Measurements from ENCODE around the gene SLC8A2.

DNA sequence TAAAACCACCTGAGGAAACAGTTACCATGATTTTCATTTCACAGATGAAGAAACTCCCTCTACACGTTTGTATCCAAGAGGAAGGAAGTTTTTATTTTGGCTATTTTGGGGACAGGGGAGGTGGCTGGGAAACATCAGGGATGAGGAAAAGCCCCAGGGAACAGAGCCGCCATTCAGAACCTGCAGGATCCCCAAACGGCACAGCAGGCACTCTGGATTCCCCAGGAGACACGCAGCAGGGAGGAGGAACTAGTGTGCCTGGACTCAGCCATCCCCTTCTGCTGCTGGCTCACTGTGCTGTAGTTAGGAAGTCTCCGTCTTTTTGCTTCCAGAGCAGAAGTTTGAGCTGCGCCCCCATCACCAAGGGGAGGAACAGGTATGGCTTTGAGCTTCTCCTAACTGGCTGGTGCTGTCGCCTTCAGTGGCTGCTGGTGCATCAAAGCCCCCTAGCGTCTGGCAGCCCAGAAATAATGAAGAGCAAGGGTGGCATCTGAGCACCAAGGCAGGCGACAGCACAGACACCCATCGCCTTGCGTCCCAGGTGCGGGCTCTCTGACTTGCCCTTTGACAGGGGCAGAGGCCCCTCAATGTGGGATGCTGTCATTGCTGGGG lies 38.9 kb upstream of the SLC8A2 start:
- TF ChIP-seq, protein P1, sequence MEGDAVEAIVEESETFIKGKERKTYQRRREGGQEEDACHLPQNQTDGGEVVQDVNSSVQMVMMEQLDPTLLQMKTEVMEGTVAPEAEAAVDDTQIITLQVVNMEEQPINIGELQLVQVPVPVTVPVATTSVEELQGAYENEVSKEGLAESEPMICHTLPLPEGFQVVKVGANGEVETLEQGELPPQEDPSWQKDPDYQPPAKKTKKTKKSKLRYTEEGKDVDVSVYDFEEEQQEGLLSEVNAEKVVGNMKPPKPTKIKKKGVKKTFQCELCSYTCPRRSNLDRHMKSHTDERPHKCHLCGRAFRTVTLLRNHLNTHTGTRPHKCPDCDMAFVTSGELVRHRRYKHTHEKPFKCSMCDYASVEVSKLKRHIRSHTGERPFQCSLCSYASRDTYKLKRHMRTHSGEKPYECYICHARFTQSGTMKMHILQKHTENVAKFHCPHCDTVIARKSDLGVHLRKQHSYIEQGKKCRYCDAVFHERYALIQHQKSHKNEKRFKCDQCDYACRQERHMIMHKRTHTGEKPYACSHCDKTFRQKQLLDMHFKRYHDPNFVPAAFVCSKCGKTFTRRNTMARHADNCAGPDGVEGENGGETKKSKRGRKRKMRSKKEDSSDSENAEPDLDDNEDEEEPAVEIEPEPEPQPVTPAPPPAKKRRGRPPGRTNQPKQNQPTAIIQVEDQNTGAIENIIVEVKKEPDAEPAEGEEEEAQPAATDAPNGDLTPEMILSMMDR (IDR thresholded peaks at IDR 0.05) = no peak
- TF ChIP-seq EZH2 (IDR thresholded peaks at IDR 0.05; ENCODE audit: borderline replicate concordance, insufficient read depth, low read depth, low read length, poor library complexity, severe bottlenecking) = no peak
